HG02588 (cell line): ENCODE data around the gene CDC34.

Experiments
- ATAC-seq: cut with Tn5 transposase; IDR thresholded peaks from one replicate; pipeline ENCODE4 v1.9.1; 2021; ENCODE audit warnings: mild to moderate bottlenecking, moderate library complexity; ENCODE audit not compliant: unreplicated experiment

Gene CDC34

GRCh38 chr19:497491-497868 is 34.1 kb upstream of the CDC34 start:
- no peak for ATAC-seq

GRCh38 chr19:497869-498510 is 33.6 kb upstream of the CDC34 start:
- no peak for ATAC-seq

GRCh38 chr19:498511-498891 is 33.1 kb upstream of the CDC34 start:
- no peak for ATAC-seq

- no peak for ATAC-seq
These were observed 32.5 kb upstream of the CDC34 start for GRCh38 chr19:498977-499623.

GRCh38 chr19:501646-502045 is 29.9 kb upstream of the CDC34 start:
- ATAC-seq: no peak

GRCh38 chr19:504616-505015 is 26.9 kb upstream of the CDC34 start:
- no peak for ATAC-seq

GRCh38 chr19:506404-507285 is 24.9 kb upstream of the CDC34 start:
- peak; percentile 60 for ATAC-seq

- peak; percentile 47 for ATAC-seq
These were observed 24.0 kb upstream of the CDC34 start, which contains the start of gene TPGS1 for GRCh38 chr19:507286-508203. TPGS1 (plus strand) TSS chr19:507497; CDS start chr19:507507, 10 bp downstream.

- no peak for ATAC-seq
These were observed 23.1 kb upstream of the CDC34 start for GRCh38 chr19:508204-509150.

- no peak for ATAC-seq
These were observed 20.9 kb upstream of the CDC34 start for GRCh38 chr19:510606-511100.

GRCh38 chr19:511101-511851 is 20.3 kb upstream of the CDC34 start:
- ATAC-seq: no peak

GRCh38 chr19:512547-513365 is 18.8 kb upstream of the CDC34 start:
- no peak for ATAC-seq

- no peak for ATAC-seq
These were observed 18.0 kb upstream of the CDC34 start for GRCh38 chr19:513368-514165.

GRCh38 chr19:514166-514663 is 17.3 kb upstream of the CDC34 start:
- ATAC-seq: no peak

- no peak for ATAC-seq
These were observed 13.6 kb upstream of the CDC34 start for GRCh38 chr19:517721-518597.
